NCI-H2029 treated with DMSO at 0.1 percent for 48 hours (cell line): ENCODE measurements around the gene KCTD21.
"Not testable (repeated sequence)": the region's sequence is repeated elsewhere in the genome, so short reads cannot be mapped to it uniquely, and the experiment has no call there.

Experiments
- DNase-seq: peaks from one replicate; lab custom pipeline; 2025; lab: John Stamatoyannopoulos, UW

Gene KCTD21

GRCh38 chr11:78188286-78189173 lies at the start of gene KCTD21, which contains the start of gene USP35:
Gene KCTD21, minus strand, starts transcription at chr11:78188626. Its CDS starts 14,072 bp downstream, at chr11:78174554.
Gene USP35, plus strand, starts transcription at chr11:78188919. Its CDS starts 7,327 bp downstream, at chr11:78196246.
- DNase-seq = peak; percentile 84

DNA sequence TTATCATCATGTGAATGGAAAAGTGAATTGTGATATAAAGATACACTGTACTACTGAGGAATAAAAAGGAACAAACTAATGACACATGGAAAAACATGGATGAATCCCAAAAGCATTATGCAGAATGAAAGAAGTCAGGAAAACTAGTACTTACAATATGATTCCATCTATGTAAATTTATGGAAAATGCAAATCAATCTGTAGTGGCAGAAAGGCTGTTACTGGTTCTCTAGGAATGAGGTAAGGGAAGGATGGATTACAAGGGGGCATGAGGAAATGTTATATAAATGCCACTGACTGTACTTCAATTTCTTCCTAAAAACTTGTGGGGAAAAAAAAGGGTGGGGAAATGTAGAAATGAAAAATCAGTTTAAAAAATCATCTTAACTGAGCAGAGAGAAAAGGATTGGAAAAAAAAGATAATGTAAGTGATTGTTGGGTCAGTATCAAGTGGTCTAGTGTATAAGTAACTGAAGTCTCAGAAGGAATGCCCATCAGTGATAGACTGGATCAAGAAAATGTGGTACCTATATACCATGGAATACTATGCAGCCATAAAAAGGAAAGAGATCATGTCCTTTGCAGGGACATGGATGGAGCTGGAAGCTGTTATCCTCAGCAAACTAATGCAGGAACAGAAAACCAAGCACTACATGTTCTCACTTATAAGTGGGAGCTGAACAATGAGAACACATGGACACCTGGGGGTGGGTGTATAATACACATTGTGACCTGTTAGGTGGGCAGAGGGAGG lies 49.0 kb upstream of the KCTD21 start:
- no peak for DNase-seq

- no peak for DNase-seq
Measured at GRCh38 chr11:78234006-78234405, 45.6 kb upstream of the KCTD21 start.

GRCh38 chr11:78233046-78233445 lies 44.6 kb upstream of the KCTD21 start:
- DNase-seq = not testable (repeated sequence)

DNA sequence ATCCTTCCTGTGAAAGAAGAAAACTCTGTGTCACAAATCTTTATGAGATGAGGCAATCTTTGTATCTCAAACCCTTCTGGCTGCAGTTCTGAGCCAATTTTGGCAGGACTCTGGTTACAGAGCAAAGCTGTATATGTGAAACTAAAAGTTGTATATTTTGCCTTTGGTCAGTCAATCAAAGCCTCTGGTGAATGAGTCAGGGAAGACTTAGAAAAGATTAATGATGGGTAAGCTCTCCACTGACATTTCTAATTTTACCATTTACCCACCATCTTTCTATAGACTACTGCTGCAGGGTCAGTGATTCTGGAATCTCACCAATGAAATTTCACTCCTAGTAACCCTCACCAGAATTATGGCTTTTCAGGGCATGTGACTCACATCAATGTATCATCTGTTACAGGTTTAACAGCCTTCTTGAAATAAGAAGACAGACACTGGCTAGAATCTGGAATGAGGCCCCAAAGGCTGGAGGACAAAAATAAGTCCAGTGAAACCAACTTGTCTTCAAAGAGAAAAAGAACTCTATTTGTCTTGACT lies 43.6 kb upstream of the KCTD21 start:
- no peak for DNase-seq

GRCh38 chr11:78230161-78230877 lies 41.9 kb upstream of the KCTD21 start:
- peak; percentile 7 for DNase-seq

DNA sequence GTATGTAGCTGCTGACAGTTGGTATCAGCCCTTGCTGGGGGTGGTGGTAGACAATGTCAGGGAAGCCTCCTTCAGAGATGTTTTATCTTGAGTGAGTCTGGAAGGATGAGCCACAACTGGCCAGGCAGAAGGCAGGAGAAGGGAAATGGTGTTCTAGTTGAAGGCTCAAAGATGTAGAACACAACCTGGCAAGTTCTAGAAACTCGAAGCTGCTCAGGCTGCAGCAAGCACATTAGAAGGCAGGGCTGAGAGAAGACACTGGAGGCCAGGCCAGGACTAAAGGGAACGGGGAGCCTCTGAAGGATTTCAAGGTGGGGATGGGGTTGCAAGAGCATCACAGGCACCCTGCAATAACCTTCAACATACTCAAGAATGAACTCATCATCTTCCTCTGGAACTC lies 40.7 kb upstream of the KCTD21 start:
- no peak for DNase-seq

DNA sequence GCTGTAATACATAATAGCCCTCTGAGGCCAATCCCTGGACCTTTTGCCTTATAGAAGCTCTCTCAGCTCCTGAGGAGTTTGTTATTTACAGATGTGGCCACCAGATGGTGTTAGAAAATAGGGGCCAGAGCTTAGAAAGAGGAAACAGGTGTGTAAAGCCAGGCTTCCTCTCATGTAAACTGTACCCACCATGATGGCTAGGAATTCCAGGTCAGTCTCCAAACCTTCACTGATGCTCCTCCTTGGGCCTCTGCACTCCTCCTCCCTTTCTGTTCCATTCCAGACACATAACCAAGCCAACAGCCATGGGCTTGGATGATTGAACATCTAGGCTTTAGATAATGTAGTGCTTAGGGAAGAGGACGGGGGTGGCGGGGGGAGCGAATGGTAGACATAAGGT lies 40.0 kb upstream of the KCTD21 start:
- peak; percentile 53 for DNase-seq

- DNase-seq = no peak
Measured at GRCh38 chr11:78227921-78228320, 39.5 kb upstream of the KCTD21 start.

DNA sequence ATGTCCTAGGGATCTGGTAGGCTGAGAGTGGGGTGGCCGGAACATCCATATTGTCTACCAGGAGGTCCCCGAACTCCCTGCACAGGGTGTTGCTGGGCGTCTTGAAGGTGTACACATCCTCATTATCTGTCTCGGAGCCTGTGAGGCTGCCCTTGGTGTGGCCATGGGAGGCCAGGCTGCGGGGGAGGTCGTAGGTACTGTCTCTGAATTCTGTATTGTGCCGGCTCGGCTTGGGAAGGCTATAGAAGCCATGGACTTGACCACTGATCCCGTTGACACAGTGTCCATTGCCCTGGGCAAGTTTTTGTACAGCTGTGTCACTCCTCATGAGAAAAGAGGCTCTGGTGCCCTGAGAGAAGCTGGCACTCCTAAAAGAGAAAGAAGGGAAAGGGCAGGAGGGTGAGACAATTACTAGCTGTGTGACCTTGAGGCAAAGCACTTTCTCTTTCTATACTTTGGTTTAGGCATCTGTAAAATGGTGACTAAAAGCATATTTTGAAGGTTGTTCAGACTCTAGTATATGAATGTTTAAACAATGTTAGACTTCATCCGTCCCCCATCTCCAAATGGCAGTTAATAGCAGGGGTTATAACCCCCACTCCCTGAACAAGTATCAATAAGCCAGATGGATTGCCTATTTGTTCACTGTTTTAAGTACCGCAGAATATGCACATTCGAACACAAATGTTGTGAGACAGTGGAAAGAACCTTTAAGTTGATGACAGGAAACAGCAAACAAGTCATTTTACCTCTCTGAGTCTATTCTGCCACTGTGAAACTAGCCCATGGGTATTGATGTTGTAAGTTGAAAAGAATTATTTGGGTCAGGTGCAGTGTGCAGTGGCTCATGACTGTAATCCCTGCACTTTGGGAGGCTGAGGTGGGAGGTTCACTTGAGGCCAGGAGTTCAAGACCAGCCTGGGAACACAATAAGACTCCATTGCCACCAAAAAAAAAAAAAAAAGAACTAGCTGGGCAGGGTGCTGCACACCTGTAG lies 38.6 kb upstream of the KCTD21 start:
- no peak for DNase-seq

DNA sequence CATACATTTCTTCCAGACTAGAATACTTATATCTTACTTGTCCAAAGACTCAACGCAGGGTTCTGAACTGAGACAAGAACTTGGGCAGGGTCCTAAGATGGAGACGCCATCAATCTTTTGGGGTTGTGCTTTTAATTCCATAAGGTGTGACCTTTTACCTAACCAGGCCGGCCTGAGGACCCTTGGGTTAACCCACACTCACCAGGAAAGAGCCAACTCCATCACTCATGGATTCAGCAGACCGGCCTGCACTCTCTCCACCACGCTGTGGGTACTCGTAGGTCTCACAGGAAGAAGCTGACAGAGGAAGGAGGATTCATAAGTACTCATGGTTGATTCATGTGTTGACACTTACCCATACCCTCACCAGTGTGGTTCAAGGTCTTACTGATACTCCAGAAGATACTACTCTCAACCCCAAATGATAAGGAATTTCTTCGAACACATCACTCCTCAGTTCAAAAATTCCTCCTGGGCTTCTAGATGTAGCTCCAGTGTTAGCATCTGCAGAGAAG lies 36.5 kb upstream of the KCTD21 start:
- no peak for DNase-seq

- no peak for DNase-seq
Measured at GRCh38 chr11:78224506-78224905, 36.1 kb upstream of the KCTD21 start.

DNA sequence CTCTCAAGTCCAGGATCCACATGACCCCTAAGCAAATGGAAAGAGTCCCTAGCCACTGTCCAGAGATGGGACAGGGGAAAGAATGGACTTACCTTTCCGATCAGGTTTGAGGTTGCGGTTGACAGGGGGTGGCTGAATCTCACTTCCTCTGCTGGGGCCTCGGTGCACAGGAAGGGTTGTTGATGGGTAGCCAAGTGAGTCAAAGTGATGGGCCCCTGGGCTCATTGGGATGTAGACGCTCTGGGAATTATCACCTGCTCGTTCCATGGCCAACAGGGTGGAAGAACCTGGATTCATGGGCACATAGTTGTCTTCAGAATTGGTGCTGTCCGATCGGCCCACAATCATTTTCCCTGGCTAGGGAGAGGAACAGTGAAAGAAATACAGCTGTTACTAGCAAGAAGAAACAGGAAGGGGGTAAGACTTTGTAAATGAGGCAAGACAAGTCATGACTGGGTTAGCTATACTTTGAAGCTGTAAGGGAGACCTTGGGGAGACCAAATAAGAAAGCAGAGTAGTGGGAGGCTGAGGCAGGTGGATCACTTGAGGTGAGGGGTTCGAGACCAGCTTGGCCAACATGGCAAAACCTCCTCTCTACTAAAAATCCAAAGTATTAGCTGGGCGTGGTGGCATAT lies 35.0 kb upstream of the KCTD21 start:
- DNase-seq = no peak

- DNase-seq = not testable (repeated sequence)
Measured at GRCh38 chr11:78222726-78223125, 34.3 kb upstream of the KCTD21 start.

GRCh38 chr11:78221396-78222315 lies 33.2 kb upstream of the KCTD21 start:
- DNase-seq = no peak

DNA sequence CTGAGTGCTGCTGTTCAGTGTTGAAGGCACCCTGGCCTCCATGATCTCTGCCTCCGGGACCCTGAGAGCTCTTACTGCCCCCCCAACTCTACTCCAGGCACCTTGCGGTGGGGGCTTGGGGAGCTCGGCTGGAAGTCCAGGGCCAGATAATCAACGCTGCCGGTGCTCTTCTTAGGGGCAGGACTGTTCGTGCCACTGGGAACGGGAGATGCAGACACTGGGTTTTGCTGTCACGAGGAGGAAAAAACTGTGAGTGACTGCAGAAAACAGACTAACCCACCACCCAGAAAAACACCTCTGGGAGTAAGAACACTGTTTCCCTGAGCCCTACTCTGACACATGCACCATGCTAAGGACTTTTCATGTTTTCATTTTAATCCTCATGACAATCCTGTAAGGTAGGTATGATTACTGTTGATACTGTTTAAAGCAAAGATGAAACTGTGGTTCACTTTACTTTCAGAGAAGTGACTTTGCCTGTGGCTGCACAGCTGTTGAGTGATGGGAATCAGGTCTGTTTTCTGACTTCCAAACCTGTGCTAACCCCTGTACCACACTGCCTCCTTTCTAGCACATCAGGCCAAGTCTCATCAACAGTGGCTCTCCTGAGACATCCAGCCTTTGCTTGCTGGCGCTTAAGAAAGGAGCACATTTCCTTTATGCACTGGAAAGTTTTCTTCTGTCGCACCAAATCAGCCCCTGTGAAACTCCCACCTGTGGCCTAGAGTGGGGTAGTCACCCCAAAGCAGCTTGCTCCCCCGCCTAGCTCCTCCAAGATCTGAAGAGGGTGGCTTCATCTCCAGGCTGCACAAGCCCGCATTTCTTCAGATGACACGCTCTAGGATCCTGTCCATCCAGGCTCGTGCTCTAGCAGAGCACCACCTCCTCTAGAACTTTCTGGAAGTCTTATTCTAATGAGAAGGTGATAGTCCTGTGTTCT lies 32.1 kb upstream of the KCTD21 start:
- no peak for DNase-seq

DNA sequence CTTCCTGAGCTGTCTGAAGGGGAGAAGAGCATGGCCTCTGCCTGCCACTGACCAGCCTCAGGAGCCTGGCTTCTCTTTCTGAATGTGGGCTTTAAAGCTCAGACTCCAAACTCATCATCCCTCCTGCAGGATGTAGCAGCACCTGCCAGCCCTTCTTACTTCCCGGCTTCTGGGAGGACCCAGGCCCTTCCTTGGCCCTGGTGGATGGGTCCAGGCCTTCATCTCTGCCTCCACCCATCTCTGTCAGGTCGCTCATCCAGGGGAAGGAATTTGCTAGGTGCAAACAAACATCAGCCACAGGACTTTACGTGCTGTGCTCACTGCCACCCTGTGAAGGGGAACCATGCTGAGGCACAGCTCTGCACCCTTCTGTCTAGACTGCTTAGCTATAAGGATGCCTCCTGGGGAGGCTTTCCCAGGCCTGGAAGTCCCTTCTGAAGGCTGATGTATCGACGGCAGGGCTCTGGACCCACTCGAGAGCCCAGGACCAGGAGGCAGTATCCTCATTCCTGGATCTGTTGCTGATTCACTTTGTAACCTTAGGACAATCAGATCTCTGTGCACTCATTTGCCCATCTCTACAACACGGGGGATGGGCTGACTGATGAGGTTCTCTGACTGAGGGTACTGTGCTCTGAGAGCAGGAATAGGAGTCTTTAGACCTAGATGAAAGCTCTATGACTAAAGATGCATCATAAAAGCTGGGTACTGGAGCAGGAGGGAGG lies 31.2 kb upstream of the KCTD21 start:
- DNase-seq = no peak
